Measurements from ENCODE around the gene GIPC1.

DNA sequence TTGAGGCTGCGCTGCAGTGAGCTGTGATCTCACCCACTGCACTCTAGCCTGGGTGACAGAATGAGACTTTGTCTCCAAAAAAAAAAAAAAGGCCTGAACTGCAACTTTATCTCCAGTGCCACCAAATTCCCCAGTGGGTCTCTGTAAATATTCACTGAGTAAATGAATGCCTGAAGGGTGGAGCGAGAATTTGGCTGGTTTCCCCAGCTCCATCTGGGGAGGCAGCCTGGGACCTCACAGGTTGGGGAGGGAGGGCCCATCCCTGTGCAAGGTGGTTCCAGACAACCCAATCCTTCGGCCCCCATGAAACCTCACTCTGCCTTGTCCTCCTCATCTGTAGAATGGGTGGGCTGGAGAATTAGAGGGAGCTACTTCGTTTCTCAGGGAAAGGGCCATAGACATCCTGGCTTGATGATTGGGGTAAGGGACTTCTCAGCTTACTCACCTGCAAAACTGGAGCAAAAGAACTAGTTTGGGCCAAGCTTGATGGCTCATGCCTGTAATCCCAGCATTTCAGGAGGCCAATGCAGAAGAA, 67.0 kb downstream of the GIPC1 start:
- TF ChIP-seq CTCF (IDR thresholded peaks at IDR 0.05), result no peak
- no peak for TF ChIP-seq POLR2A (IDR thresholded peaks at IDR 0.05)

Measured in ovary (tissue), 3 donors.